DOHH2 (cell line): ENCODE data around the gene CCDC80.

Experiments
- H3F3A ChIP-seq: fragments of 200-600 bp; sonication (generic), shearing (Covaris generic); 2 replicates; pipeline ENCODE4 v1.6.0; 2016; ENCODE audit warnings: antibody characterized with exemption, mild to moderate bottlenecking; ENCODE audit not compliant: control insufficient read depth, insufficient read depth
- H3K27ac ChIP-seq: fragments of 200-600 bp; sonication (generic); 2 replicates; pipeline ENCODE4 v1.5.1; 2014; ENCODE audit warnings: low read depth, mild to moderate bottlenecking, low read length, moderate library complexity
- H3K27me3 ChIP-seq: fragments of 200-600 bp; sonication (generic); 2 replicates; pipeline ENCODE4 v1.6.1; 2014; ENCODE audit warnings: mild to moderate bottlenecking, low read length, mixed read lengths; ENCODE audit not compliant: control insufficient read depth
- H3K36me3 ChIP-seq: fragments of 200-600 bp; sonication (generic); 2 replicates; pipeline ENCODE4 v1.6.1; 2014; ENCODE audit warnings: mild to moderate bottlenecking, low read length, moderate library complexity, mixed read lengths; ENCODE audit not compliant: control insufficient read depth
- H3K4me1 ChIP-seq: fragments of 200-600 bp; sonication (generic); 2 replicates; pipeline ENCODE4 v1.6.1; 2014; ENCODE audit warnings: mild to moderate bottlenecking, low read length, mixed read lengths; ENCODE audit not compliant: control insufficient read depth
- H3K4me2 ChIP-seq: fragments of 200-600 bp; sonication (generic); 2 replicates; pipeline ENCODE4 v1.6.0; 2014; ENCODE audit warnings: mild to moderate bottlenecking, low read length, moderate library complexity
- H3K4me3 ChIP-seq: fragments of 200-600 bp; sonication (generic); 2 replicates; pipeline ENCODE4 v1.5.1; 2014; ENCODE audit warnings: mild to moderate bottlenecking, low read length, mixed read lengths
- H3K79me2 ChIP-seq: fragments of 200-600 bp; sonication (generic); 2 replicates; pipeline ENCODE4 v1.6.1; 2014; ENCODE audit warnings: mild to moderate bottlenecking, low read length, mixed read lengths; ENCODE audit not compliant: control insufficient read depth
- H3K9me2 ChIP-seq: fragments of 200-600 bp; sonication (generic); replicated peaks from 2 replicates; pipeline ENCODE4 v1.6.1; 2014; ENCODE audit warnings: mild to moderate bottlenecking, low read length, mixed read lengths; ENCODE audit not compliant: control insufficient read depth
- H3K9me3 ChIP-seq: fragments of 200-600 bp; sonication (generic); 2 replicates; pipeline ENCODE4 v1.6.1; 2014; ENCODE audit warnings: antibody characterized with exemption, low read length, mixed read lengths; ENCODE audit not compliant: control insufficient read depth, insufficient read depth
- H4K20me1 ChIP-seq: fragments of 200-600 bp; sonication (generic); 2 replicates; pipeline ENCODE4 v1.6.0; 2014; ENCODE audit warnings: low read depth, mild to moderate bottlenecking, antibody characterized with exemption, low read length, moderate library complexity; ENCODE audit not compliant: control insufficient read depth, insufficient read depth
- CTCF ChIP-seq: fragments of 200-600 bp; sonication (generic); IDR thresholded peaks from one replicate; pipeline ENCODE4 v1.5.1; 2014; ENCODE audit warnings: antibody characterized with exemption, mild to moderate bottlenecking, low read depth, low read length; ENCODE audit not compliant: poor library complexity, severe bottlenecking
- EZH2phosphoT487 ChIP-seq: fragments of 200-600 bp; sonication (generic); IDR thresholded peaks from 2 replicates; pipeline ENCODE4 v1.6.1; 2017; ENCODE audit warnings: borderline replicate concordance, mild to moderate bottlenecking, antibody characterized with exemption, low read length, moderate library complexity, mixed read lengths

The CCDC80 gene

GRCh38 chr3:112640276-112640929 is 540 bp downstream of the CCDC80 start:
- no peaks in the 10 kb centered on the region for H3K9me2 ChIP-seq
- H3K27me3 ChIP-seq: peaks cover 39% of the 10 kb centered on the region
- no peaks in the 10 kb centered on the region for H3K36me3 ChIP-seq
- H3K9me3 ChIP-seq: no peaks in the 10 kb centered on the region
- H4K20me1 ChIP-seq: no peaks in the 10 kb centered on the region
- no peak overlapping the region for H3K4me2 ChIP-seq
- peaks cover 6% of the 10 kb centered on the region for H3K4me1 ChIP-seq
- no peak overlapping the region for H3K27ac ChIP-seq
- no peaks in the 10 kb centered on the region for H3F3A ChIP-seq
- TF ChIP-seq EZH2phosphoT487: no peak
- no peak for TF ChIP-seq CTCF
- no peak overlapping the region for H3K4me3 ChIP-seq
- no peaks in the 10 kb centered on the region for H3K79me2 ChIP-seq

- peaks cover 9% of the 10 kb centered on the region for H3K4me1 ChIP-seq
- H3K4me2 ChIP-seq: no peak overlapping the region
- H3K4me3 ChIP-seq: no peak overlapping the region
- no peaks in the 10 kb centered on the region for H3K79me2 ChIP-seq
- no peak for TF ChIP-seq CTCF
- TF ChIP-seq EZH2phosphoT487: no peak
- no peaks in the 10 kb centered on the region for H4K20me1 ChIP-seq
- H3K27me3 ChIP-seq: peaks cover 38% of the 10 kb centered on the region
- no peak overlapping the region for H3K27ac ChIP-seq
- H3F3A ChIP-seq: no peaks in the 10 kb centered on the region
- no peaks in the 10 kb centered on the region for H3K36me3 ChIP-seq
- no peaks in the 10 kb centered on the region for H3K9me2 ChIP-seq
- H3K9me3 ChIP-seq: no peaks in the 10 kb centered on the region
Measured at GRCh38 chr3:112639455-112640225, 1.3 kb downstream of the CCDC80 start.

- H3F3A ChIP-seq: no peaks in the 10 kb centered on the region
- peaks cover 27% of the 10 kb centered on the region for H3K27me3 ChIP-seq
- H3K4me3 ChIP-seq: no peak overlapping the region
- no peaks in the 10 kb centered on the region for H3K36me3 ChIP-seq
- H4K20me1 ChIP-seq: no peaks in the 10 kb centered on the region
- H3K9me3 ChIP-seq: no peaks in the 10 kb centered on the region
- no peaks in the 10 kb centered on the region for H3K9me2 ChIP-seq
- peaks cover 8% of the 10 kb centered on the region for H3K4me1 ChIP-seq
- H3K79me2 ChIP-seq: no peaks in the 10 kb centered on the region
- H3K27ac ChIP-seq: no peak overlapping the region
- TF ChIP-seq EZH2phosphoT487 (no peak), CTCF (no peak)
- no peak overlapping the region for H3K4me2 ChIP-seq
Measured at GRCh38 chr3:112638327-112639020, 2.5 kb downstream of the CCDC80 start.
